Measurements from ENCODE around the gene GNG12.
"Not testable (repeated sequence)": the region's sequence is repeated elsewhere in the genome, so short reads cannot be mapped to it uniquely, and the experiment has no call there.

GNG12 gene

DNA sequence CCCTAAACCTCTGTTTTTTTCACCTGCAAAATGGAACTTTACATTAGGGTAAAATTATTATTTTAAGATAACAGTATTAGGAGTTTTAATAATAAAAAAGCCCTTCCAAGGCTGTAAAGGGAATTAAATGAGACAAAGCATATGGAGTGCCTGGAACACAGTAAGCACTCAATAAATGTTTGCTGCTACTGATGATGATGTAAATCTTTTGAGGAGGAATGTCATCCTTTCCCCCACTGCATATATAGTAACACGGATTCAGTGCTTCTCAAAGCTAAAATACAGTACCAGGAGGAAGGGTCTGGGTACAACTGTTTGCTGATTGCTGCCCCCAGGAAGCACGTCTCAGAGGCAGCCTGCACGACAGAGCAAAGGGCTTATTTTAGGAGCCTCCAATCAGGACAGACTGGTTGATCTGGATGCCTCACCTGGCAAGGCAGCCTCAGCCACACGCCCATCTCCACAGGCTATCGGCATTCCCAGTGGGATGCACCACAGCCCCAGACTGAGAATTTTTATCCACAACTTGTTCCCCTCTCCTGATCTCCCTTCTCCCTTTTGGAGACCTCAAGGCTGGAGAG lies 83.9 kb downstream of the GNG12 start:
- DNase-seq, result no peak

DNA sequence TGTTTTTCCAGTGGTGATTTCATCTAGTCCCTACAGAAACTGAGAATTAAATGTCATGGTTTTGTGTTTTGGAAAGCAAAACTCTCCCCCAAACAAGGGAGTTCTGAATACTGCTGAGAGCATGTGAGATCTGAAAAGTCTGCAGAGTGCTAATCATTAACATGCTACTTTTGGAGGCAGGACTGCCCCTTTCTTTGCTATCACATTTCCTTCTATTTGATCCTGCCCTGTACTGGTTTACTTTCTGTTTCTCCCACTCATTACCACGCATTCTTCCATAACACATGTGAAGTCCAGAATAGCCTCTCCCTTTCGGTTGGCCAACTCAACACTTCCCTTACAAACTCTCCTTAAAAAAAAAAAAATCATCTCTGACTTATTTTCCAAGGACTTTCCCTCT lies 84.6 kb downstream of the GNG12 start:
- DNase-seq, result no peak

DNA sequence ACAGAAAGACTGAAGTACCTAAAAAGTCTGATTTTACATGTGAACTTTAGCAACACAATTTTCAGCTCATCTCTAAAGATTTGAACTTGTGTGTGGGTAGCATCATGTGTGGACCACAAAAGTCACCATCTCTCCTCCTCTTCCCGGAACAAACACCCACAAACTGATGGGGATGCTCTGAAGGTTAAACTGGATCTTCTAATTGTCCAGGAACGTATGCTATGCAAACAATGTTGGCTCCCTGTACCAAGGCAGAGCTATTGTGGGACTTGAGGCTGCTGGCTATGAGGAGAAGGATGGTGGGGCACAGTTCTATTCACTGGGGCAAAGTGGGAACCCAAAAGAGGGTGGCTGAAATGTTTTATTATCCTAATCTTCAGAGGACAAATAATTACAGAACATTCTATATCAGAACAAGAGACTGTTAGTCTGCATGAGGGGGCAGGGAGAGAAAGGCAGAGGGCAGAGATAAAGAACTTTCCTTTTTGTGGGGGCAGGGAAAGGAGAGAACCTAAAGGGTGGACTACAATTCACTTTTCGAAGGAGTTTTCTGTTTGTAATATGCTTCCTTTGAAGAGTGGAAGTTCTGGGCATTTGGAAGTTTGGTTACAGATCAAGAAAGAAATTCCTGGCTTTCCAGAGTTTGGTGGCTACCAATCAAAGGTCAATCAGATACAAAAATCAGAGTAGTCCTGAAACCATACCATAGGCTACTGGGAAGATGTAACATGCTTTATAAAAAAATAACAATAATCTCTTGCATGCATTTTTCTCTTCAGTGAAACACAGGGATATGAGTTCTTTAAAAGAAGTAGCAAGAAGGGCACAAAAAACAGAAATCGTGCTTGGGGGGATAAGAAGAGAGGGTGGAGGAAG lies 85.4 kb downstream of the GNG12 start:
- no peak for DNase-seq

DNA sequence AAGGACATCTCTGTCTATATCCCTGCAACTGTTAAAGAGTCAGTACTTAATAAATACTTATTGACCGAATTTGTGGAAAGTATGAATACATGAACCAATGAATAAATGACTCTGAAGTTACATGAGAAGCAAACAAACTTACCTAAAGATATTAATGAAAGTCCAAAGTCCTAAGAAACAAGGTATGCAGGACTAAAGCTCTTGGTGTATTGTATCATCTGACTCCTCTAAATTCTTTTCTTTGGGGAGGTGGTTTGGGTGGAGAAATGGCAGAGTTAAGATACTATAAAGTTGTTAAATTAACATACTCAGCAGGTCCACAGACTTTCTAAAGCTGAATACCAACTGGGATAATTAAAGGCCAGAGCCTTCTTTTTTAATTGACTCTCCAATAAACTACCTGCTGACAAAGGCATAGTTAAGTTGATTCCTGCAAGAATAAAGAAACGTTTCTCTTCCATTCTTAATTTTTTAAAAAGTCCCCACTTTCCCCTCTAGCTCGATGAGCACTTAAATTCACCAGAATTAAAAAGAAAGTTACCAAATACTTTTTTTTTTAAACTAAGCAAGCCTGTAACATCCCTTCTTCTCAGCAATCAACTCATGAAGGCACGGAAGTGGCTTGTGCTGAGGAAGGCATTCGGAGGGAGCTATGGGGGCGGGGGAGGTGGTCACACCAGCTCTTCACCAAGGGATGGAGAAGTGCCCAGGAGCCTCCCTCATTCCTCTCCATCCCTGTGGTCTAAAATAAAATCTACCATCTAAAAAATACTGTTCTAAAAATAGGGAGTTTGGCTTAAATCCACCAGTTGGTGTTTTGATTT lies 87.2 kb downstream of the GNG12 start:
- no peak for DNase-seq

DNA sequence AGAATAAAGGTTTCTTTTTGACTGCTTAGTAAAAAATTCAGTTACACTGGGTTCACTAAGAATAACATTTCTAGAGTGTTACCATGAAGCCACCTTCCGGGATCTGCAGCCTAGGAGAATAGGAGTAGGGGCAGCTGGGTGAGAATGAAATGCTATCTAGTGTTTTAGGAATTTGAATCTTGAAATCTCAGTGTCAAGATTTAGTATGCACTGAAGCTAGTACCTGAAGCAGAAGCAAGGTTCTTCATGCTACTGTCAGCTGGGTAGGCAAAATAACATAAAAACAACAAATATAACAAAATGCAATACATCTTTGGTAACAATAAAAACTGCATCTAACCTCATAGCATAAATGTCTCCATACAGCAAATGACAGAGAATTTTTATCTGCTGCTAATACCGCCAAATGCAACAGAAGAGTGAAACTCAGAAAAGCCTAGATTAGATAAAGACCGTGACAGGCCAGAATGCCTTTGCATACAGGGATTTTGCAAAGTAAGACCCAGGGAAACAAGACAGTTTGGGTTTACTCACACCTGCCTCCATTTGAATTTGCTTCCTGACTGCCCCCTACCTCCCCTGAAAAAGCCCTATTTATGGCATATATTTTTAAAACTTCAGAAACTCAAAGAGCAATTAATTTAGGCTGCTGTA lies 90.1 kb downstream of the GNG12 start:
- DNase-seq, result no peak

DNA sequence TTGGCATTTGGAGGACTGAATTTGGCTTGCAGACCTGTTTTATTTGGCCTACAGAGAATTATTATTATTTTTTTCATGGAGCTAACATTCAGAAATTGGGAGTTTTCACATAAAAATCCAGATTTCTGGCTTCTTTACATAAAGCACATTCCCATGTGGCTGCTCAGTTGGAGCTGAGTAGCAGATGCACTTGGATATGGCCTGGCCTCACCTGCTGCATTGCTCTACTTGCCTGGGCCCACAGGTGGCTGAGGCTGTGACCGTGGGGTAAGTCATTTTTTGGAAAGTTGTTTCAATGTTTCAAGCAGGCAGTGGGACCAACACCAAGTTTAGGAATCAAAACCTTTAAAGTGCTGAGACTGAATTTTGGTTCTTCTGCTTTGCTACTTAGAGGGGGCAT lies 91.5 kb downstream of the GNG12 start:
- DNase-seq, result no peak

DNA sequence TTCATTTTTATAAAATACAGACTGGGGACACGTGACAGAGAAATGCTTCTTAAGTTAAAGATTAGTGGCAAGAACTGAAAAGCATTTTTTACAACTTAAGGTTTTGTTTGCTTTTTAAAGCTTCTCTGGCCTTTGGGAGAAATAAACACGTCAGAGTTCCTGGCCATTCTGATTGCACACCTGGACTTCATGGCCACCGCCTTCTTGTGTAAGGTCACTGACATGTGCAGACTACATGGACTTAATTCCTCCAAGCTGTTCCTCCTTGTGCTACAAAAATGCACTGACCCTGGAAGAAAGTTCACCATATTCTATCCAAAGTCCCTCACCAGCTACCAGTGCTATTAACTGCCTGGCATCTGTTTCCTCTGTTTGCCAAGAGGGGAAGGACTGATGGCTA lies 92.1 kb downstream of the GNG12 start:
- DNase-seq, result no peak

DNA sequence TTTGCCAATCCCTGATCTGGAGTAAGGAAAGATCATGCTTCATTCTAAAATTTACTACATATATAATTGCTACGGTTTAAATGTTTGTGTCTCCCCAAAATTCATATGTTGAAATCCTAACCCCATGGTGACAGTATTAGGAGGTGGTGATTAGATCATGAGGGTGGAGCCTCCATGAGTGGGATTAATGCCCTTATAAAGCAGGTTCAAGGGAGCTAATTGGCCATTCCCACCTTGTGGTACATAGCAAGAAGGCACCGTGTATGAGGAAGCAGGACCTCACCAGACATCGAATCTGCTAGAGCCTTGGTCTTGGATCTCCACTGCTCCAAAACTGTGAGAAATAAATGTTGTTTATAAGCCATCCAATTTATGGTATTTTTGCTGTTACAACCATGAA lies 92.7 kb downstream of the GNG12 start:
- no peak for DNase-seq

DNA sequence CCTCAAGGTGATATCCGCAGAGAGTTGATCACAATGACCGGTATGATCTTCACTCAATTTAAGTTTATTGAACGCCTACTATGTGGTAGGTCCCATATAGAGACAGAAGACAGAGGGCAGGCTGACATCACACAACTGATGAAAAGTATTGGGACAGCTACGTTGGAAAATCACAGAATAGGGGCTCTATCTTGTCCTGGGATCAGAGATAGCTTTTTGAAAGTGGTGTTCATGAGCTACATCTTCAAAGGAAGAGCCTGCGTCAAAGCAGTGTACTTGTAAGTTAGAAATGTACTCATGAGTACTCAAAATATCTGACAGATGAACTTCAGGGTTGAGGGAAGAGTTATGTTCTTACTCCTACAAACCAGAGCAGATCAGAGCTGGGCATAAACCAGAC lies 93.9 kb downstream of the GNG12 start:
- DNase-seq, result no peak

DNA sequence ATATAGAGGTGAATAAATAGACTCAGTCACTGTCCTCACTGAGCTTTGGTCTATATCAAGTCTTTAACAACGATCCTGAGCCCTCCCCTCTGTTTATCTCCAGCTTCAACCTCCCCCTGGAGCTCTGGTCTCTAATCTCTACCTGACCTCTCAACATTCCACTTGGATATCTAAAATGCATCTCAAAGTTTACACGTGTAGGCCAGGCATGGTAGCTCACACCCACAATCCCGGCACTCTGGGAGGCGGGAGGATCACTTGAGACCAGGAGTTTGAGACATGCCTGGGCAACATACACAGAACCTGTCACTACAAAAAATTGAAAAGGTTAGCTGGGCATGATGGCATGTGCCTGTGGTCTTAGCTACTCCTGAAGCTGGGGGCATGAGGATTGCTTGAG lies 94.9 kb downstream of the GNG12 start:
- DNase-seq, result no peak

DNA sequence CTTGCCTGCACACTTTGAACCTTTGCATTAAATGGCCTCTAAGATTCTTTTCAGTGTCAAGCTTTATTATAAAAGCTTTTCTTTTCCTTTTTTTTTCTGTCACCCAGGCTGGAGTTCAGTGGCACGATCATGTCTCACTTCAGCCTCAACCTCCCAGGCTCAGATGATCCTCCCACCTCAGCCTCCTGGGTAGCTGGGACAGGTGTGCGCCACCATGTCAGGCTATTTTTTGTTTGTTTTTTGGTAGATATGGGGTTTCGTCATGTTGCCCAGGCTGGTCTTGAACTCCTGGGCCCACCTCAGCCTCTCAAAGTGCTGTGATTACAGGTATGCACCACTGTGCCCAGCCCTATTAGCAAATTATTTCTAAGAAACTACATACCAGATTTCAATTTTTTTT lies 95.4 kb downstream of the GNG12 start:
- no peak for DNase-seq

DNA sequence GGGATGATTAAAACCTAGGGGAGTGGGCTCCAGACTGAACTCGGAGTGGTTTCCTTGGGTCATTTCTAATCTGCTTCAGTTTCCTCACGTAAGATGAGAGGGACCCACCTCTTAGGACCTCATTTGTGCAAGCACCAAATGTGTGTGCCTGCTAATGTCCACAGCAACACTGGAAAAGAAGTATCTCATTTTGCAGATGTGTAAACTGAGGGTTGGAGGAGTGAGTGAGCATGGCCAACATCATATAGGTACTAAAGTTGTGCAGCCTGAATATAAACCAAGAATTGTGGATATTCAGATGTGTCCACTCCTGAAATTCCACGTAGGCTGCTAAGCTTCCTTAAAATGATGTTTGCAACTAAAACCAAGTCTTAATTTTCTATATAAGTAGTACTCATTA lies 96.5 kb downstream of the GNG12 start:
- no peak for DNase-seq

DNA sequence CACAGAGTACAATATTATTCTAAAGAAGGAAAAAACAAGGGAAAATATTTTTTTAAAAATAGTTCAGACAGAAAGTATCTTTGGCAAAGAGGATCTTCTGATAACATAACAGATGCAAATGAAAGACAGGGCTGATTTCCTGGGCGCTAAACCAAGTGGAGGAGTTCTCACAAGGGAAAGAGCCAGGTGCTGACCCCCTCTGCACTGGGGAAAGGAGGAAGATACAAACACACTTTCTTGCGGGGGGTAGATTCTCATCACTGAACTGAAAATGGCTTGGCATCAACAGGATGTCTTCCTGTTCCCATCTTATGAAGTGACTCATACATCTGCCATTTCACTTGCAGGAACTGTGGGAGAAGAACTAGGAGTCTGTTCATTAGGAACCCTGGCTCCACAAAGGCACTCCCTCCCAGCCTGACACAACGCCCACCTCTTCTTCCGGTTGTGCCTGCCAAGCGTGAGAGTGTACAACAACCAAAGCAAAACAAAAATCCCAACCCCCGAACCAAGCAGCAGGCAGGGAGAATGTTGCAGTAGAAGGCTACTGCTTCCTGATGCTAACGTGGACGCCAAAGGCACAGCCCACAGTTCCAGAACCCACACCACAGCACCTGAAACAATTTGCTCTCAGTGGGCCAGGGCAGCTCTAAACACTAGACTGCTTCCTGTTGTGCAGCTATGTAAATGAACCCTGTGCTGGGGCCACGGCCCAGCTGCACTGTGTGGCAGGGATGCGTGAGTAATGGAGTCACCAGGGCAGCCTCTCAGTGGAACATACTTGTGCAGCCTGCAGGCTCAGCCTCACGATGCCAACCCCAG lies 97.2 kb downstream of the GNG12 start:
- peak; percentile 16 for DNase-seq

DNA sequence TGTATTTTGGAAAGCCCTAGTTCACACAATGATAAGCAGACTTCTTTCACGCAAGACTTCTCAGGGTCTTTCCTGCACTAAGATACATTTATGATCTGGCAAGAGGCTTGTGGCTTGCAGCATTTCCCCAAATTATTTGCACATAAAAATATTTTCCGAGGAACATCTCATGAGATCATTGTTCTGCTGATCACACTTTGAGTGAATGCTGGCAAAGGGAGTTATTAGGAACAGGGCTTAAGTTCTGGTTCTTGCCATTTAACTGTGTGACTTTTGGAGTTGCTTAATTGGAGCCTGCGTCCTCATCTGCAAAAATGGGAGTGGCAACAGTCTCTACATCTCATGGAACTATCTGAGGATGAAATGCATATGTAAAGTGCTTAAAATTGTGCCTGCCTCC lies 98.1 kb downstream of the GNG12 start:
- no peak for DNase-seq

DNA sequence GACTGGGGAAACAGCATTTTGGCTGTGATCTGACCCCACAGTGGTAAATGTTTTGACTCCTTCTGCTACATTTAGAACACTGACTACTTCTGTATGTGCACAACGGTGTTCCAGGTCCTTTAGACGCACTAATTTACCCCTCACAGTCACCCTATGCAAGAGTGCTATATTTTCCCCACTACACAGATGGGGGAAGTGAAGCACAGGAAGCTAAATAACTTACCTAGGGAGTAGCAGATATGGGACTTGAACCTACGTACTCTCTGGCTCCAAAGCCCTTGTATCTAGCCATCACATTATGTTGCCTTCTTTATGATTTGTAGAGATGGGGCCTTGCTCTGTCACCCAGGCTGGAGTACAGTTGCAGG lies 99.0 kb downstream of the GNG12 start:
- DNase-seq, result no peak

DNA sequence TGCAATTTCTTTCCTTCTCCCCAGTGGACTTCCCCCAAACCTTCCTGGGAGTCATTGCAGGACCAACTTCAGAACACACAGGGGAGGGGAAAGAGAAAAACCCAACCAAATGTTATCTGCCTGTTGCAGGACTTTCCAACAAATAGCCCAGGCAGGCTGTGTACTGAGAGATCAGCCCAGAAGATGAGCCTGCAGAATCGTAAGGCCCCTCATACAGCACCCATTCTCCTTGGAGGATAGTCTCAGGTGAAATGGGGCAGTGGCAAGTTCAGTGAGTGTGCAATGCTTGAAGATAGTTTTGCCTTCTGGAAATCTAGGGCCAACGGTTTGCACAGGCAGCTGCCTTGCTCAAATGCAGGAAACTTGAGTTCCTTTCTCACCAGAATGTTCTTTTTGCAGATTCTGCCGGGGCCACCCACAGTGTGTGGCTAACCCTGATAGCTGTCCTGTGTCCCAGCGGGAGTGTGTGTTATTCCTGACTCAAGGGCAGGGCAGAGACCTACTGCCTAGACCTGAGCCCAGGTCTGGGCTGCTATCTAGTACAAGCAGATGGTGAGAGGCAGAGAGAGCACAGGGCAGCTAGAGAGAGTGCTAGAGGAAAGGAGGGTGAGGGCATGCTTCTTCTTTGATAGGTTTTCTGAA lies 99.5 kb downstream of the GNG12 start:
- no peak for DNase-seq

DNA sequence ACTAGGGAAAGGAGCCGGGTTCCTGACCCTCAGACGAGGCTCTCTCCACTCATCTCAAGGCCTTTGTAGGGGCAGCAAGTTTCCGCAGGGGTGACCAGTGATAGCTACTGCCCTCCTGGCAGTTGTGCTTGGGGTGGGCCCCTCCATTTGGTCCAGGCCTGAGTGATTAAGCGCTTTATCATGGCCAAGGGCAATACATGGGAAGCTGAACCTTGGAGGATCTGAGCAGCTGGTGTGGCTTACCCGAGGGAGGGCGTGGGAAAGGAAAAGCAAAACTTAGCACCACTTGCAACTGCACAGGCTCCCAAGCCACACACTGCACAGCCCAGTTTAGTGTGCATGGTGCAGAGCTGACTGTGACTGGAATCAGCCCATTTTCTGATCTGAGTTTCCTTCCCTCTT lies 100.5 kb downstream of the GNG12 start:
- DNase-seq, result no peak

DNA sequence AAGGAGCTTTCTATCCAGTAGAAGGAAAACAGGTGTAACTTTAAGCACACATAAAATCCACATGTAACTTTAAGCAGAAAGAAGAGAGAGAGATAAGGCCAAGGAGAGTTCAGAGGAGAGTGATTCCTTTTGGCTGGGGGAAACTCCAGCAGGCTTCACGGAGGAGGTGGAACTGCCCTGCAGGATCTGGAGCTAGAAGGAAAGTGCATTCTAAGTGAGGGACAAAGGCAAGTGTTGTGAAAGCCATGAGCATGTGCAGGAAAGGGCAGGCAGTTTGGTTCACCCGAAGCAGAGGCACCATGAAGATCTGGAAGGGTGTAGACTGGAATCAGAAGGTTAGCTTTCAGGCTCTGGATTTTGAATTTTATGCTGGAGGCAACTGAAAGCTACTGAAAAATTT lies 101.9 kb downstream of the GNG12 start:
- DNase-seq, result no peak

DNA sequence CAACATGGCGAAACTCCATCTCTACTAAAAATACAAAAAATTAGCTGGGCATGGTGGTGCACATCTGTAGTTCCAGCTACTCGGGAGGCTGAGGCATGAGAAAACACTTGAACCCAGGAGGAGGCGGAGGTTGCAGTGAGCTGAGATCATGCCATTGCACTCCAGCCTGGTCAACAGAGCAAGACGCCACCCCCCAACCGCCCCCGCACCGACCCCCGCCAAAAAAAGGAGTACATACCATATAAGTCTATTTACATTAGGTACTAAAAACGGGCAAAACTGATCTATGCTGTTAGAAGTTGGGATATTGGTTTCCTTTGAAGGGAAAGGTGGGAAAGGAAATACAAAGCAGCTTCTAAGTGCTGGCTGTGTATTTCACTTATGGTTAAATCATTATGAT lies 103.0 kb downstream of the GNG12 start:
- DNase-seq, result not testable (repeated sequence)

DNA sequence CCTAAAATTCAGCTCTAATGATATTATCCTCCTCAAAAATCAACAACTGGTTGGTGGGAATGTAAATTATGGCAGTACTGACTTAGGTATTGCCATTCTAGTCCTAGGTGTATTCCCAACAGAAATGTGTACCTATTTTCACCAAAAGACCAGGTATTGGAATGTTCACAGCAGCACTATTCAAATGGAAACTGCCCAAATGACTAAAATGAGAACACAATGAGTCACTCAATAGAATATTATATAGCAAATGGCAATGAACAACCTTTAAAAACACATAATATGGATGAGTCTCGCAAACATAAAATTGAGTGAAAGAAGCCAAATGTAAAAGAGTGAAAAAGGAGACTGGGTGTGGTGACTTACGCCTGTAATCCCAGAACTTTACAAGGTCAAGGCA lies 103.4 kb downstream of the GNG12 start:
- no peak for DNase-seq

DNA sequence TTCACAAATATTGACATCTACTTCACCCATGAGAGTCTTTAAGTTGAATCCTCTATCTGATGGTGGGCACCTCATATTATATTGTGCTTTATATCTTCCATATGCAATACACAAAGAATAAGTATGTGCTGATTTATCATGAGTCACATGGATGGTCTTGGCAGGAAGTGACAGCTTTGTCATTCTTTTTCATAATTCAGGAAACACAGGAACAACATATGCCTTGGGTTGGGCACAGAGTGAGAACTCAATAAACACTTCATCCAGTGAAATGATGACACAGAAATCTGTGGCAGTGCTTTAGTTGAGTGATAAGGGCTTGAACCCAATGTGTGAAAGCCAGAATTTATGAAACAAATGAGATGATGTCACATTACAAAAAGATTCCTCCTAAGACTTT lies 107.0 kb downstream of the GNG12 start:
- DNase-seq, result no peak

DNA sequence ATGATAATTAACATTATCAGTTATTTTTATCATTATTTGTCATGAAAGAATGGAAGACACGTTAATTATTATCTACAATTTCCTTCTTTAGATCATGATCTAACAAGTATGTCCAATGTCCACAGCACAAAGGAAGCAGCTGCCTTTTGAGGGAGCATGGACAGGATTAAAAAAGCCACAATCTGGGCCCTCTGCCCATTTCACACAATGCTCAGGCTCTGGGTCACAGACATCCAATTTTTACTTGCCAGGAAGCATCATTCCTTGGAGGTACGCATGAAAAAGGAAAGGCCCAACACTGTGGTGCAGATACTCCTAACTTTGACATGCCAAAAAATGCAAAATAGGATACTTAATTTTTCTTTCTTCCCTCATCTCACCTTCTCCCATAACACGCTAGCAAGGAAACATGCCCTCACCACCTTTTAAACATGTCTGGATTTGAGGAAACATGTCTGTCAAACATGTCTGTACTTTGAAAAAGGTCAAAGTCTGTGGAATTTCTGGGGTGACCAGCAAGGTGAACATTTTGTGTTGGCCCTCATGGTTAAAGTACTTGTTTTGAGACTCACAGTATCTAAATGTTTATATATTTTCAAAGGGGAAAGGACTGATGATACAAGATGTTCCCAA lies 108.2 kb downstream of the GNG12 start:
- DNase-seq, result no peak
